NCI-H187 (cell line): ENCODE data around the gene ARF1.

Experiments used
- DNase-seq, 2 experiments: peaks; one replicate each; lab custom pipeline; 2025; lab: John Stamatoyannopoulos, UW

Gene ARF1

DNA sequence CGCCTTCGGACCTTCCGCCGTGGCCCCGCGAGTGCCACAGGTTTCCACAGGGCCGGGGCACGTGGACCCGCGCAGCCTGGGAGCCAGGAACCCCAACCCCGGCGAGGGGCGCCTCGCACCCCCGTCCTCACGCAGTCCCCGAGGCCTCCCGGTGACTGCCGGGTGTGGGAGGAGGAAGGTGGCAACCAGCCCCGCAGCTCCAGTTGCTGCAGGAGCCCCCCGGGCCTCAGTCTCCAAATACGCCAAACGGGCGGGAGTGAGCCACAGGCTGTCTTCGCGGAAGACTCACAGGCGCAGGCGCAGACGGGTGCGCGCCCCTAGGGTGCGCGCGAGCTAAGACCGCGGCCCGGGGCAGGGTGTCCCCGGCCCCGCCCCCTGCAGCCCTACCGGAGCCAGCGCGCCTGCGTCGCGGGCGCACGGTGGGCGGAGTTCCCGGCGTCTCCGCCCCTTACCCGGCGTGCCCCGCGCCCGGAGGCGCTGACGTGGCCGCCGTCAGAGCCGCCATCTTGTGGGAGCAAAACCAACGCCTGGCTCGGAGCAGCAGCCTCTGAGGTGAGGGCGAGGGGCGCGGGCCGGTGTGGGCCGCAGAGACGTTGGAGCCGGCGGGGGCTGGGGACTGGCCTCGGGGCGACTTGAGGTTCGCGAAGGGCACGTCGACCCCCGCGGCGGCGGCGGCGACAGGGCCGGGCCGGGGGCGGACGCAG is at the start of gene ARF1:
Gene ARF1, plus strand, starts transcription at position 495 of the 704 bp plus-strand sequence. CDS start 14,407 bp downstream, outside the sequence.
- DNase-seq = peak; percentile 61 to 67

DNA sequence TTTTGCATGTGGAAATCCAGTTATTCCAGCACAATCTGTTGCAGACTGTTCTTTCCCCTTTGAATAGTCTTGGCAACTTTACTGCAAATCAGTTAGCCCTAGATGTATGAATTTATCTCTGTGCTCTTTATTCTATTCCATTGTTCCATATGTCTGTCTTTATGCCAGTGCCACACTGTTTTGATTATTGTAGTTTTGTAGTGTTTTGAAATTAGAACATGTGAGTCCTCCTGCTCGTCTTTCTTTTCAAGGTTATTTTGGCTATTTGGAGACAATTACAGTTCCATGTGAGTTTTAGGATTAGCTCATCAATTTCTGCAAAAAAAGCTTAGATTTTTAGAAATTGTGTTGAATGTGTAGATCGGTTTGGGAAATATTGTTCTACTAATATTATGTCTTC is 49.1 kb upstream of the ARF1 start:
- DNase-seq = no peak

DNA sequence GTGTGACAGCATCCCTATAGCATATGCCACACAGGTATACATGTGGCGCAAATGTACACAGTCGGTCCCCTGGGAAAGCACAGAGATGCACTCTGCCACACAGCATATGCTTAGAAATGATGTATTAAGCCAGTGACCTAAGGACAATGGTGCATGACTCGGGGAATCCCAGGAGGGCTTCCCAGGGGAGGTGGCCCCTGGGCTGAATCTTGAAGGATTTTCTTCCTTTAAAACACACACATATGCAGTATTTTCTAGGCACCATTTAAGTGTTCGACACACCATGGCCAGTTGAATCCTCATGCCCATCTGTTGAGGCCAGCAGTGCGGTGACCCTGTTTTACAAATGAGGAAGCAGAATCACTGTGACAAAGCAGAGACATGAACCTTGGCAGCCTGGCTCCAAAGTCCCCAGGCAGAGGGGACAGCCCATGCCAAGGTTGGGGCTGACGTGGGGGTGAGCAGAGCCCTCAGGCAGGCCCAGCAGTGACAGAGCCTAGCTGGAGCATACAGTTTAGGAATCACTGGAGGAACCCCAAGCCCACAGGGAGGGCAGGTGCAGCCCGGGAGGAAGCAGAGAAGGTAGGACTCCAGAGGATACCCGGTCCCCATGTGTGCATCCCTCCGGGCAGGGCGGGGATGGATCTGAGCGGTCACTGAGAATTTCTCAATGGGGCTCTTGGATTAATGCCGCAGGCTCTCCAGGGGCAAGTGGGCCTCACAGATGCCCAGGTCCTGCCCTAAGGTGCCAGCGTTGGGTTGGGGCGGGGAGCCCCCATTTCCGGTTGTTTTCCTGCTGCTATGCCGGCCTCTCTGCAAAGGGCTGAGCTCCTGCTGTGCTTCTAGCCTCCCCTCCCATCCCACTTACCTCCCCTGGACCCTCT is 47.3 kb upstream of the ARF1 start:
- DNase-seq = no peak

DNA sequence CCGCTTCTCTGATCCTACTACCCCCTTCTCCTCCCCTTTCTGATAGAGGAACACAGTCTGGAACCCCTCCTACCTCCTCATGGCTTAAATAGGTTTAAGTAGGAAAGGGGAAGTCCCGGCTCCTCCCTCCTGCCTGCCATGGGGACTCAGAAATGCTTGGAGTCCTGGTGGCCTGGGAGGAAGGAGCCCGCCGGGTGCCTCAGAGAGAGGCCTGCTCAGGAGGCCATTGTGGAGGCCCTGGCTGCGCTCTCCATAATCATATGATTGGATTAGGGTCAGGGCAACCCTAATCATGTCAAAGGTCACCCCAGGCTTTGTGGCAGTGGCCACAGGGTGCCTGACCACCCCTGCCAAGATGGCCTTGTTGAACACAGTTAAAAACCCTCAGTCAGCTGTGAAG is 46.7 kb upstream of the ARF1 start:
- DNase-seq = no peak

DNA sequence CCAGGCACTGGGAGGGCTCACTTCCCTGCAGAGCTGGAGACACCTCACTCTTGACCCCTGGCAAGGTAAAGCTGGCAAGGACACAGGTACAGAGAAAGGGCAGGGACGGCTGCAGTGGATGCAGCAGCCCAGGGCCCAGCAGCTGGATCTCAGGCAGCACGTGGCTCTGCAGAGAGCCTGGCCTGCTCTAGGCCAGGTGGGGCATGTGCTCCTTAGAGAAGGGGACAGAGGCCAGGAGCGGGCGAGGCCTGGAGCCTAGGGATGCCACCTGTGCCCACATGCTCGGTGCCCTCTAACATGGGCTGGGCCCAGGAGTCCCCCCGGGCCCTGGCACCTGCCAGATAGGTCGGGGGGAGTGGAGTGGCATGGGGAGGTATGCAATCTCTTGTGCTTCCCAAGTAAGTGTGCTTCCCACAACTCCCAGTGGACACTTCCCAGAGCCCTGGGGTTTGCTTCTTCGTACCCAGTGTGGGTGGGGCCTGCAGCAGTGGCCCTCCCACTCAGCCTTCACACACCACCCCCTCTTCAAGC is 45.7 kb upstream of the ARF1 start:
- no peak for DNase-seq

DNA sequence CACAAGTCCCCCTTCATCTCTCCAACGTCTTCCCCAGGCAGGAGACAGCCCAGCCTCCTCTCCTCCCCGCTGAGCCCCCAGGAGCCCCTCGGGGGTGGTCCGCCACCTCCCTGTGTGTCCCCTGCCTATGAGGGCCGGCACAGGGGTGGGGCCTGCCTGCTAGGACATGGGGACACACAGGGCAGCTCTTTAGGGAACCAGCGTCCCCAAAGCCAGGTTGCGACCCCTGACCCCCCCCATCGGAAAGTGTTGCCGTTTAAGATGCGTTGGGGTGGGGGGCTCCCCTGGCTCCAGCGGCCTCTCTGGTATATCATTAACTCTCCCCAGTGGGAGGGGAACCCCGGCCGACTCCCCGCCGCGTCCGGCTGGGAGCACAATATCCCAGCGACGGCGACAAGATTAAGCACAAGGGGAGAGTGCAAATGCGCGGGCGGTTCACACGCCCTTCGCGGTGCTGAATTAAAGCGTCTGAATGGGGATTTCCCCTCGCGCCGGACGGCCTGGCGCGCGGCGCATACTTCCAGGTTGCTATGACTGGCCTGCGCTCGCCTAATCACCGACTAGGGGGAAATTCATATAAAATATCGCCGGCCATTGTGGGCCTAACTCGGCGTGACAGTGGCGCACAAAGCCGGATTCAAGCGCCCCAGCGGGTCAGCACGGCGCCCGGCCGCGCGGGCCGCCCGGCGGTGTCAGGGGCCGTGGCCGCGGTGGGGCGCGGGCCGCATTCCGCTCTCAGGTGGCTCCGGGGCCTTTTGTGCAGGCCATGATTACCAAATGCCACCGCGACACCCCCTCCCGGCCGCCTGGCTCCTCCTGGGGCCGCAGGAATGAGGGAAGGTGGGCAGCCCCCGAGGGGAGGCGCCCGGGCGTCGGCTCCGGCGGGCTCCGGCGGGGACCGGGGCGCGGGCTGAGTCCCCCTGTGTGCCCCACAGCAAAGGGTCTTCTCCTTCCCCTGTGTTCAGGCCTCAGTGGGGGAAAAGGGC is 44.8 kb upstream of the ARF1 start:
- no peak for DNase-seq

DNA sequence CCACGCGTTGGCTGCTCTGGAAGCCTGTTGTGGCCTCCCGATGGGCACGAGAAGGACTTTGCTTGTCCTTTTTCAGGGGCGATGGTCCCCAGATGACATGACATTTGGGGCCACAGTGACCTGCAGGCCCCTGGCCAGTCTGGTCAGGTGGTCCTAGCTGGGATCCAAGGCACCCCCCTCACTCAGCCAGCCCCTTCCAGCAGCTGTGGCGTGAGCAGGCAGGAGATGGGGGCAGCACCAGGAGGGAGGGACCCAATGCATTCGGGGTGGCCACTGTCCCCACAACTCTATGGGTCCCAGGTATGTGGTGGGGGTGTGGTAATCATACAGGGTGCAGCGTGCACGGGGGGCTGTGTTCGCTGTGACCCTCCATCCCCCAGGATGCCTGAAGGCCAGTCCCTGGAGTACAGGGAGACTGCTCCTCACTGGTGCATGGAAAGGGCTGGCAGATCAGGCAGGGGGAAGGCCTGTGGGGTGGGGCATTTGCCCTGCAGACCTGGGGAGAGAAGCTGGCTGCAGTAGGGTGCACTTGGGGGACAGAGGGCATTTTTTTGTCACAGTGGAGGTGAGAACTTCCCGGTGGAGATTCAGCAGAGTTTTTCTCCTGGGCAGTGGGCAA is 44.0 kb upstream of the ARF1 start:
- no peak for DNase-seq

DNA sequence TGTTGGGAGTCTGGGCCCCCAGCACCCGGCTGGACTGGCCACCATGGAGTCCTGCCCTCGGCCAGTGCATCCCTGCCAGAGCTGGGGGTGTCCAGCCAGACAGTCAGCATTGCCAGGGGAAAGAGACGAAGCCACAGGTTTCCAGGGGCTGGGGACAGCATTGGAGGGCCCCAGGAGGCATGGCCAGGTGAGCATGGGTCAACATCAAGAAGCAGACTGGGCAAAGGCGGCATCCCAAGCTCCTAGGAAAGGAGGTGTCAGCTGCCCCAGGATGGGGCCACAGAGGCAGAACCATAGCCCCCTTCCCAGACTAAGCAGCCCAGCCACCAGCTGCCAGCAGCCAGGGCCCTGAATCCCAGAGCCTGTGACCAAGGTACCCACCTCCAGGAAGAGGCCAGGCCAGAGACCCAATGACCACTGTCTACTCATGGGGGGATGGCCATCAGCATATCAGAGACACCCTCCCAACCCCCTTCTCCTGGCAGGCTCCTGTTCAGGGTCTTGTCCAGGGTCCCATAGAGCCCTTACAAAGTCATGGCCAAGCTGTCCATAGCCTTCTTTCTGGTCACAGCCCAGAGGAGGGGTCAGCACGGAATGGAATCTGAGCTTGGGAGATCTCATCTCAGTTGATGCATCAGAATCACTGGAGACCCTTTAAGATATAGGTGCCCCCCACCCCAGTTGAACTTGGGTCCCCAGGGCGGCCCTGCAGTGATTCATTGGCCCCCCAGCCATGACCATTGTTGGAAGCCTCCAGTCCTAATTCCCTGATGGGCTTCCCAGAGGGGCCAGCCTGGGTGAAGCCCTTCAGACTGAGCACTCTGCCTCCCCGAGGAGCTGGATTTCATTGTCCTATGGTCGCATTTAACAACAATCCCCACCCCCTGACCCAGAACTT is 43.3 kb upstream of the ARF1 start:
- no peak for DNase-seq

DNA sequence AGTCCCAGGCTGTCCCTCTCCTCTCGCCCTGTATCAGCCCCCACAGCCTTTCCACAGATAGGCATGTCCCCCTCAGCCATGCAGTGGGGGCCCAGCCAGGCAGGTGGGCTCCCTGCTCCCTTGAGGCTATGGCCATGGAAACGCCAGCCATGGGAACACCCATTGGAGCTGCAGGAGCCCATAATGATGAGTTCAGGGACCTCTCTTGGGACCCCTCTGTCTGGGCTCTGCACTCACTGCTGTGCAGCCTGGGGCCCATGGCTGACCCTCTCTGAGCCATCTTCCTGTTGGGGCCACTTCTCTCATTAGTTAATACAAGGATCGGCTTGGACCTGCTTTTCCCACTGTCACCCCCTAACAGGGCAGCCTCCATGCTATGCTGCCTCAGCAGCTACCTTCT is 42.5 kb upstream of the ARF1 start:
- DNase-seq = no peak

DNA sequence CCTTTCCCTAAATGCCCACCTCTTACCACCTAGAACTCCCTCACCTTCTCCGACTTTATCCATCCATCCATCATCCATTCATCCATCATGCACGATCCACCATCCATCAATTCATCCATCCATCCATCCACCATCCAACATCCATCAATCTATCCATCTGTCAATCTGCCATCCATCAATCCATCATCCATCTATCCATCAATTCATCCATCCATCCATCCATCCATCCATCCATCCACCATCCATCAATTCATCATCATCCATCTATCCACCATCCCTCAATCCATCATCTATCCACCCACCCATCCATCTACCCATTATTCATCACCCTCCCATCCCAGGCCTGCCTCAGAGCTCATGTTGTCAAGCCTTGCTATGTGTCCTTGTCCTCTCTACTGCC is 41.2 kb upstream of the ARF1 start:
- DNase-seq = no peak

DNA sequence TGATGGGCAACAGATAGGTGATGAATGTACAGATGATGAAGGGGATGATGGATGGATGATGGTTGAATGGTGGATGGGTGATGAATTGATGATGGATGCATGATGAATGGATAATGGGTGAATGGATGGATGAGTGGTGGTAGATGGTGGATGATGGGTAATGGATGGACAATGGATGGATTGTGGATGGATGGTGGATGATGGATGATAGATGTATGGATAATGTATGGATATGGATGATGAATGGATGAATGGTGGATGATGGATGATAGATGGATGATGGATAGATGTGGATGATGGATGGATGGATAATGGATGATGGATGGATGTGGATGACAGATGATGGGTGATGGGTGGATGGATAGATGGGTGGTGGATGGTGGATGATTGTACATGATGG is 40.0 kb upstream of the ARF1 start:
- DNase-seq = no peak

DNA sequence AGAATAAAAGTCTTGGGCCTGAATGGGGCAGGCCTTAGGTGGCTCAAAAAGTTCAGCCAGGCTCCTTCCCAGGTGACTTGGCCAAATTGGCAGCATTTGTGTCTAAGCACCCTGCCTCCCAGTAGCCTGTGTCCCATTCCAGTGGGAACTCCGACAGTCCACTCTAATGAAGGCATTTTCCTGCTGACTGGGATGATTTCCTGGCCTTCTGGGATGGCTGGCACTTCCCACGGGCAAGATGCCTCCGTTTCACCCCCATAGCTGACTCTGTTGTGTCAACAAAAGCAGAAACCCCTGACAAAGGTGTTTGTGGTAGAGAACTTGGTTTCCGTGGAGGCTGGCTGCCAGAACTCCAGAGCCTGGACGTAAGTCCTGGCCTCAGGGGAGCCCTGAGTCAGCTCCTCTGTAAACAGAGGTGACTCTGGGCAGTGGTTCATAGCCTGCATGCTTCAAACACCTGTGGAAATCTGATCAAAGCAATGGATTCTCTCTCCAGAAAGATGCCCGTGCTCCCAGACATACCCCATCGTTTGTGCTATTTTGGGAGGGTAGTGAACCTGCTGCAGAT is 39.1 kb upstream of the ARF1 start:
- DNase-seq = no peak

DNA sequence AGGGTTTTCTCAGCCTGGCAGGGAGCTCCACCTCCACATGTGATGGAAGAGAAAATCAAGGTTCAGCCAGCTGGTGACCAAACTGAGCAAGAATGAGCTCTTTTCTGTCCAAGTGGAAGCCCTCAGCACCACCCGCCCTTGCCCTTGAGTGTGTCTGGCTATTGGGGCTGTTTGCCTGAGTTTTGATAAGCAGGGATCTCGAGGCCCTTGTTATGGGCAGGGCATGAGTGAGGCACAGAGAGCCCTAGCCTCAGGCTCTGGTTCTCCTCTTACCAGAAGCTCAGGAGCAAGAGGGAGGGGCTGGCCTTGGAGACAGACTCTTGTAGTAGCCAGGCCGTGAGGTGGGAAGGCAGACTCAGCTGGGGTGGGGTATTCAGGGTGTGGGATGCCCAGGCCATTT is 37.5 kb upstream of the ARF1 start:
- DNase-seq = no peak

DNA sequence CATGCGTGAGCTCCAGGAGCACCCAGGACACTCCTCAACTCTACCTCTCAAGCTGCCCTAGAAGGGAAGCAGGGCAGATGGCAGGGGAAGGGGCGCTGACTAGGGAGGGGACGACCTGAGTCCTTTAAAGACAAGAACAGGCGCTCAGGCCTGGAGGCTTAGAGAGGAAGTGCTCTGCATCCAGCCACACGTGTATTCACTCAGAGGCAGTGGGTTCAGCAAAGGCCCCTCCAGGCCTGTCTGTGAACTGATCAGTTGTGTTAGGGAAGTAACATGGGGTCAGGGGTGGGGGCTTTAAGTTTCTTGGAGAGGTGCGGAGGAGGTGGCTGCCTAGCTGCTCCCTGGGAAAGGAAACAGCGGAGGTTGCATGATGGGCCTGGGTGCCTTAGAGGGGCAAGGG is 37.1 kb upstream of the ARF1 start:
- DNase-seq = no peak

DNA sequence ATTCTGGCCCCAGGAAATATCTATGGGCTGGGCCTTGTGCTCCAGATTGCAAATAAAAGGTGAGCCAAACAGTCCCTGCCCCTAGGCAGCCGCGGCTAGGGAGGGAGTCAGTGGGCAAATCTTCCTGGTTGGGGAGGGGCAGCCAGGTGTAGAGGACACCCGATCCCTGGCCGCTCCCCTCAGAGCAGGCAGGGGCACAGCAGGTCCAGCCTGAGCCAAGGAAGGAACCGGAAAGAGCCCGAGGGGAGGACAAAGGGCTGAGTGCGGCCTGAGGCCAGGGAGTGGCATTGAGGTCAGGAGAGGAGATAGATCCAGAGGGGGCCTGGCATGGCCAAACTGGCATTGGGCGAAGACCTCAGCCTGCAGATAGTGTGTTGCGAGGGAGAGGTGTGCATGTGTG is 36.6 kb upstream of the ARF1 start:
- DNase-seq = no peak

DNA sequence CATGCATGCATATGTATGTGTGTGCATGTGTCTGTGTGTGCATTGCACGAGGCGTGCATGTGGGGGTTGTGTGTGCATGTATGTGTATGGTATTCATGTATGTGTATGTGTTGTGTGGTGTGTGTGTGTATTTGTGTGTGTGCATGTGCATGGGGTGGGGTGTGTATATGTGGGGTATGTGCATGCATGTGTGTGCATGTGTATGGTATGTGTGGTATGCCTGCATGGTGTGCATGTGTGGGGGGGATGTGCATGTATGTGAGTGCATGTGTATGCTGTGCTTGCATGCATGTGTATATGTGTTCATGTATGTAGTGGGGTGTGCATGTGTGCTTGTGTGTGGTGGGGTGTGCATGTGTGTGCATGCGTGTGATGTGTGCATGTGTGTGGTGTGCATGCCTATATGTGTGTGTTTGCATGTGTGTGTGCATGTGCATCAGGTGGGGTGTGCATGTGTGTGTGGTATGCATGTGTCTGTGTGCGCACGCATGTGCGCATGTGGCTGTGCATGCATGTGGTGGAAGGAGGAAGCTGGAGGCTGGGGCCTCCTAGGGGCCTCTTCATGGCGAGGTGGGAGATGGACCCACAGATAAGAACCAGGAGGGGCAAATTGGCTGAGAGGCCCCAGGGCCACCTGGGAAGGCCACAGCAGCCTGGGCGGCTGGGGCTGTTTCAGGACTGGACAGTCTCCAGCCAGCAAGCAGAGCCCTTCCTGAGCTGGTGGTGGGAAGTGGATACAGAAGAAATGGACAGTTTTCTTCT is 35.9 kb upstream of the ARF1 start:
- DNase-seq = no peak

DNA sequence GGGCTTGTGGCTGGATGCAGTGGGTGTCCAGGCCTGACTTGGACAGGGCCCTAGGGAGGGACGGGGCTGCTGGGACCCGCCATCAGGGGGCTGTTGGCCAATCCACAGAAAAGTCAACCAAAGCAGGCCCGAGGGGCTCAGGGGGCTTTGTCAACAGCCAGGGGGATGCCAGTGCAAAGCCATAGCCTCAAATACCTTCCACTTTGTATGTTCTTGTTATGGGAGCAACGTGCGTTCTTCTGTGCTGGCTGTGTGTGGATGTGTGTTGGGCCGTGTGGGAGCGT is 35.4 kb upstream of the ARF1 start:
- DNase-seq = no peak

DNA sequence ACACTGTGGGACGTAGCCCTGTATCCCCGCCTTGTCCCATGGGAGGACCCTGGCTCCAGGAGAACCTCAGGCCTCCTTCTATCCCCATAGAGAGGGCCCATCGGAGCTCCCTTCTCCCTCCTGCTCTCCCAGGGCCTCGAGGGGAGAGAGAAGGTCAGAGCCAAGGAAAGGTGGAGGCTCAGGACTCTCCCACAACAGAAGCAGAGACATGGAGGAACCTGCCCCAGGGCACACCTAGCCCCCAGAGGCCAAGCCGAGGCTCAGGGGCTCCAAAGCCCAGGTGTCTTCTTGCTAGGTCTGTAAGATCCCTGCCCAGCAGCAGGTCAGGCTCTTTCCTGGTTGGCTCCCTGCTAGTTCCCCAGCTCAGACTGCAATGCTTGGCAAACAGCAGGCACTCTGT is 34.4 kb upstream of the ARF1 start:
- DNase-seq = no peak

DNA sequence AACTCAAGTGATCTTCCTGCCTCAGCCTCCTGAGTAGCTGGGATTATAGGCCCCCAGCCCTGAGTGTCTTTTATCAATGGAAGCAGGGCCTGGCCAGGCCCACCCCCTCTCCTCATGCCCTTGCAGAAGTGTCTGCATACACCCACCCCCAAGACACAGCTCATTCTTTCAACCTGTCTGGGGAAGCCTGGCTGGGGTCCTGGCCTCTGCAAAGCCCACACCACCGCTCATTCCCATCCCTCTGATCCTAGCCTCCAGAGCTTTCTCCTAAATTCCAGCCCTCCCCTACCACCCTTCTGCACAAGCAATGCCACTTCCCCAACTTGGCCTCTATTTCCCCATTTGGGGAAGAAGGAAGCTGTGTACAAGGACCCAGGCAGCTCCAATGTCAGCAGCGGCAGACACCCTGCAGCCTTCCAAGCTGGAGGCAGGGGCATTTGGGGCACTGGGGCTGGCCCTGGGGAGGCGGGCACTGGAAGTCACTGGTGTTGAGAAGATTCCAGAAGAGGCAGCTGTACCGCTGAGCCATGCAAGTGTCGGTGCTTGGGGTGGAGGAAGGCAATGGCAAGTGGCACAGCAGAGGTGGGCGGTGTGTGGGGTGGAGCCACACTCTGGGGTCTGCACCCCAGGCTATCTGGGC is 33.7 kb upstream of the ARF1 start:
- no peak for DNase-seq
